Right lobe of liver (tissue), 4 donors: ENCODE measurements around the gene PPM1H.

ENCODE experiments used
- CTCF ChIP-seq, 4 donors: fragments of 200-600 bp in 3 of 4; fragments of 450-650 bp in 1 of 4; IDR thresholded peaks; one replicate each; pipeline versions ENCODE4 v1.5.1 to v1.8.0; 2016 to 2022; ENCODE audit warnings: antibody characterized with exemption in 4 of 4, mild to moderate bottlenecking in 2 of 4
- POLR2A ChIP-seq: fragments of 450-650 bp; IDR thresholded peaks from one replicate; pipeline ENCODE4 v1.6.1; 2017; ENCODE audit warnings: antibody characterized with exemption, mild to moderate bottlenecking
- donor health status: DM: no; HTN: no; CAD: no.
- donor health status: DM: no; HTN: no; CAD: no.
- donor health status: DM: no; HTN: yes; CAD: no.

GRCh38 chr12:62668782-62669181, 266.2 kb downstream of the PPM1H start:
- no peak for TF ChIP-seq POLR2A
- TF ChIP-seq CTCF (IDR thresholded peaks at IDR 0.05) = no peak
